Activated B cell treated with CpG ODN at 0.5 μM for 24 hours (primary cell): ENCODE results near the gene FOXD2. TPM values are rescaled to one million over a fixed set of nuclear protein-coding genes. Genes with fewer than 3 reads are reported as not detected.

Source experiments
- ATAC-seq: fragments of 200-7000 bp; cut with Tn5 transposase; one replicate; pipeline ENCODE4 v1.10.0; 2021; ENCODE audit warnings: low read depth, mild to moderate bottlenecking, moderate library complexity
- CTCF ChIA-PET: fragments of 350-600 bp; sonication (Branson Sonifier 250); formaldehyde crosslinking; loops from one replicate; lab custom pipeline; 2021; ENCODE audit warnings: antibody characterized with exemption; lab: Charles Lee
- POLR2A ChIA-PET: fragments of 350-600 bp; sonication (Branson Sonifier 250); formaldehyde crosslinking; loops from one replicate; lab custom pipeline; 2021; ENCODE audit warnings: antibody characterized with exemption; lab: Charles Lee
- DNase-seq: peaks from one replicate; pipeline ENCODE4 v3.0.0; 2022
- H3K27ac Mint-ChIP-seq: one replicate; pipeline ENCODE4 v1.8.0; 2020; ENCODE audit warnings: mixed read lengths
- H3K27me3 Mint-ChIP-seq: one replicate; pipeline ENCODE4 v1.8.0; 2021; ENCODE audit warnings: mixed read lengths
- H3K36me3 Mint-ChIP-seq: one replicate; pipeline ENCODE4 v1.8.0; 2021; ENCODE audit warnings: low read depth, mixed read lengths
- H3K4me1 Mint-ChIP-seq: one replicate; pipeline ENCODE4 v1.8.0; 2021; ENCODE audit warnings: mixed read lengths
- H3K4me3 Mint-ChIP-seq: one replicate; pipeline ENCODE4 v1.8.0; 2020; ENCODE audit warnings: mild to moderate bottlenecking, mixed read lengths
- H3K9me3 Mint-ChIP-seq: one replicate; pipeline ENCODE4 v1.8.0; 2020; ENCODE audit warnings: mixed read lengths
- intact Hi-C: fragments of 100-400 bp; cut with micrococcal nuclease; formaldehyde crosslinking; loops from one replicate; pipeline ENCODE4 v1.15.1; 2024
- total RNA-seq: library from RNA; stranded (reverse); gene quantifications from 2 replicates; pipeline ENCODE4 v1.2.3, GENCODE V29; 2022
- TF ChIP-seq, protein P1 (sequence below): fragments of 200-600 bp; IDR thresholded peaks from one replicate; pipeline ENCODE4 v1.8.0; 2022; ENCODE audit warnings: antibody characterized with exemption, mild to moderate bottlenecking

The FOXD2 gene
- total RNA-seq, 1 donor from 2014 or later = 0.20 TPM

DNA sequence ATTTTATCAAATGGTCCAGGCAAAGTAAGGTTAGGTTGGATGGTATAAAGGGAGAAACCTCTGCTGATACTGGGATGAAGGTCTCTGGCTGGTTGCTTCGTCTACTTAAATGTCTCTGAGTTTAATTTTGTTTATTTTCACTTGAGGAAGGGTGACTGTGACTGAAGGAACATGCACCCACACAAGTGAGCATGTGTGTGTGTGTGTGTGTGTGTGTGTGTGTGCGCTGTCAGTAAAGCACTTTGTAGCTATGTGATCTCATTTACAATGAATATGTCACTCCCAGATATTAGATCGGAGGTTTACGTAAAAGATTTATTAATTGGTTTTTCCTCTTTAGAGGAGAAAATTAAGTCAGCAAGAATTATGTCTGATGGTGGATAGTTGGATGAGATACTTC lies 4.4 kb downstream of the FOXD2 start:
- CTCF ChIA-PET = no interaction called here

GRCh38 chr1:47442842-47443529 lies 5.1 kb downstream of the FOXD2 start:
- no peak overlapping the region for H3K4me3 Mint-ChIP-seq
- TF ChIP-seq, protein P1, sequence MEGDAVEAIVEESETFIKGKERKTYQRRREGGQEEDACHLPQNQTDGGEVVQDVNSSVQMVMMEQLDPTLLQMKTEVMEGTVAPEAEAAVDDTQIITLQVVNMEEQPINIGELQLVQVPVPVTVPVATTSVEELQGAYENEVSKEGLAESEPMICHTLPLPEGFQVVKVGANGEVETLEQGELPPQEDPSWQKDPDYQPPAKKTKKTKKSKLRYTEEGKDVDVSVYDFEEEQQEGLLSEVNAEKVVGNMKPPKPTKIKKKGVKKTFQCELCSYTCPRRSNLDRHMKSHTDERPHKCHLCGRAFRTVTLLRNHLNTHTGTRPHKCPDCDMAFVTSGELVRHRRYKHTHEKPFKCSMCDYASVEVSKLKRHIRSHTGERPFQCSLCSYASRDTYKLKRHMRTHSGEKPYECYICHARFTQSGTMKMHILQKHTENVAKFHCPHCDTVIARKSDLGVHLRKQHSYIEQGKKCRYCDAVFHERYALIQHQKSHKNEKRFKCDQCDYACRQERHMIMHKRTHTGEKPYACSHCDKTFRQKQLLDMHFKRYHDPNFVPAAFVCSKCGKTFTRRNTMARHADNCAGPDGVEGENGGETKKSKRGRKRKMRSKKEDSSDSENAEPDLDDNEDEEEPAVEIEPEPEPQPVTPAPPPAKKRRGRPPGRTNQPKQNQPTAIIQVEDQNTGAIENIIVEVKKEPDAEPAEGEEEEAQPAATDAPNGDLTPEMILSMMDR = no peak
- no peak overlapping the region for H3K27ac Mint-ChIP-seq
- peaks cover 3% of the 10 kb centered on the region for H3K9me3 Mint-ChIP-seq
- H3K36me3 Mint-ChIP-seq = no peaks in the 10 kb centered on the region
- DNase-seq (no peak), ATAC-seq (no peak)
- peaks cover 26% of the 10 kb centered on the region for H3K27me3 Mint-ChIP-seq
- H3K4me1 Mint-ChIP-seq = peaks cover 20% of the 10 kb centered on the region
- intact Hi-C loops = no loop called here
- ChIA-PET CTCF (no interaction called here), POLR2A (no interaction called here)

More for the DNA sequence above, 4.4 kb downstream of the FOXD2 start:
- Mint-ChIP-seq H3K9me3 (peaks cover 3% of the 10 kb centered on the region), H3K27ac (no peak overlapping the region), H3K27me3 (peaks cover 21% of the 10 kb centered on the region), H3K4me1 (peaks cover 20% of the 10 kb centered on the region), H3K4me3 (no peak overlapping the region), H3K36me3 (no peaks in the 10 kb centered on the region)
- no peak for ATAC-seq
- intact Hi-C loops = no loop called here
- DNase-seq = no peak
- POLR2A ChIA-PET = no interaction called here
- TF ChIP-seq, protein P1 = no peak

- Mint-ChIP-seq H3K27ac (peak overlapping the region; percentile 70), H3K9me3 (peaks cover 3% of the 10 kb centered on the region), H3K4me1 (peaks cover 20% of the 10 kb centered on the region), H3K36me3 (no peaks in the 10 kb centered on the region), H3K4me3 (no peak overlapping the region), H3K27me3 (peaks cover 32% of the 10 kb centered on the region)
- no peak for DNase-seq
- intact Hi-C loops = loop anchor here (2.0 kb wide), 1 partner anchor 211 kb away; the partner anchor contains the start of gene TAL1
- TF ChIP-seq, protein P1 = no peak
- no peak for ATAC-seq
- ChIA-PET POLR2A (no interaction called here), CTCF (no interaction called here)
Measured at GRCh38 chr1:47443530-47444296, 5.9 kb downstream of the FOXD2 start.

DNA sequence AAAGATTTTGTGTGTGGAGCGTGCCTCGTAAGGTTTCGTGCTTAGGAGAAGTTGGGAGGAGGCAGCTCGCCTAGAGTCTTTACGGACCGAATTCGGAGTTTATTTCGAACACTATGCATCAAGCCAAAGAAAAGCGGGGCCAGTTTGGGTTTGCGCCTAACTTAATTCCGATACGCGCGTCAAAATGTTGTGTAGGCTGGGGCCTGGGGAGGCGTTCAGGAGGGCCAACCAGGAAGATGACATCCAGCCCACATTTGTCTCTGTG lies 6.4 kb downstream of the FOXD2 start:
- POLR2A ChIA-PET = no interaction called here
- H3K4me1 Mint-ChIP-seq = peaks cover 20% of the 10 kb centered on the region
- CTCF ChIA-PET = no interaction called here
- peaks cover 37% of the 10 kb centered on the region for H3K27me3 Mint-ChIP-seq
- DNase-seq (no peak), ATAC-seq (no peak)
- peak overlapping the region; percentile 64 for H3K4me3 Mint-ChIP-seq
- H3K9me3 Mint-ChIP-seq = peaks cover 3% of the 10 kb centered on the region
- no peaks in the 10 kb centered on the region for H3K36me3 Mint-ChIP-seq
- TF ChIP-seq, protein P1 = no peak
- intact Hi-C loops = loop anchor here (2.0 kb wide), 1 partner anchor 211 kb away; the partner anchor contains the start of gene TAL1
- H3K27ac Mint-ChIP-seq = peak overlapping the region; percentile 70
